HG03342 (cell line): Measurements from ENCODE around the gene DAPK3.
"Not testable (repeated sequence)": the region's sequence is repeated elsewhere in the genome, so short reads cannot be mapped to it uniquely, and the experiment has no call there.

ENCODE experiments used
- ATAC-seq: cut with Tn5 transposase; IDR thresholded peaks from one replicate; pipeline ENCODE4 v1.9.1; 2021; ENCODE audit warnings: mild to moderate bottlenecking, moderate library complexity; ENCODE audit not compliant: unreplicated experiment

DAPK3 gene

DNA sequence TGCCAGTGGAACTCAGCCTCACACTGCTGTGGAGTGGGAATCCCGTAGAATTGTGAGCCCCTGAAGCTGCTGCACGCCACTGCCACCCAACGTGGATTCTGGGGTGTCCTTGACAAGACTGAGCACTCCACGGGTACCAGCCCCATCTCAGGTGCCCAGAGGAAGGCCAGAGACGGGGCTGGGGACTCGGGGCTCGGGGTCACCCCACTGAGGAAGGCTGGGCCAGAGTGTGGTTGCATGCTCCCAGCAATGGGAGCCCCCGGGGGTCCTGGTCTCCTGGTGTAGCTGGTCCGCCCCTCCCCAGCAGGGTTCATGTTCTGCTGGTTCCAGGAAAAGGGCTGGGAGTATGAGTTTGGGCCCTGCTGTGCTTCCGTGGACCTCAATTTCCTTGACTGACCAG lies 15.2 kb downstream of the DAPK3 start:
- no peak for ATAC-seq

DNA sequence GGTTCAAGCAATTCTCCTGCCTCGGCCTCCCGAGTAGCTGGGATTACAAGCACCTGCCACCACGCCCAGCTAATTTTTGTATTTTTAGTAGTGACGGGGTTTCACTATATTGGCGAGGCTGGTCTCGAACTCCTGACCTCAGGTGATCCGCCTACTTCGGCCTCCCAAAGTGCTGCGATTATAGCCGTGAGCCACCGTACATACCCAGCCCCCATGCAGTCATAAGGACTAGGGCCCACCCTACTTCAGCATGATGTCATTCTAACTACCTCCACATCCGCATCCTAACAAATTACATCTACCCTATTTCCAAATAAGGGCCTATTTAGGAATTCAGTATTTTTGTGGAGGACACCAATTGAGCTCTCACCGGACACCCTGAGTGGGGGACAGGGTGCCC lies 15.6 kb downstream of the DAPK3 start:
- not testable (repeated sequence) for ATAC-seq

DNA sequence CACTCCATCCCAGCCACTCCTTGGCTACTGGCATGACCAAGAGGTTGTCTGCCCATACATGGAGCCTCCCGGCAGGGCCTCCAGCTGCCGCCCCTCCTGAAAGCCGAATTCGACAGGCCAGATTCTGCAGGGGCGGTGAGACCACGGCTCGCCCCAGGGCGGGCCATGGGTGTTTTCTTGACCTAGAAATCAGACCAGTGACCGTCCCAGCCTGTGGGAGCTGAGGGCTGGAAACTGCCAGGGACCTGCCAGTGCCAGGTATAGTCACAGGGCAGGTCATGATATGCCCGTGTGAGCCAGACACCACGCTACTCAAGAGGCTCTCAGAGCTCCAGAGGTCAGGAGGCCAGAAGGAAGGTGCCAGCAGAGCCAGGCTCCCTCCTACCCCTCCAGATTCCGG lies 16.8 kb downstream of the DAPK3 start:
- ATAC-seq: no peak

DNA sequence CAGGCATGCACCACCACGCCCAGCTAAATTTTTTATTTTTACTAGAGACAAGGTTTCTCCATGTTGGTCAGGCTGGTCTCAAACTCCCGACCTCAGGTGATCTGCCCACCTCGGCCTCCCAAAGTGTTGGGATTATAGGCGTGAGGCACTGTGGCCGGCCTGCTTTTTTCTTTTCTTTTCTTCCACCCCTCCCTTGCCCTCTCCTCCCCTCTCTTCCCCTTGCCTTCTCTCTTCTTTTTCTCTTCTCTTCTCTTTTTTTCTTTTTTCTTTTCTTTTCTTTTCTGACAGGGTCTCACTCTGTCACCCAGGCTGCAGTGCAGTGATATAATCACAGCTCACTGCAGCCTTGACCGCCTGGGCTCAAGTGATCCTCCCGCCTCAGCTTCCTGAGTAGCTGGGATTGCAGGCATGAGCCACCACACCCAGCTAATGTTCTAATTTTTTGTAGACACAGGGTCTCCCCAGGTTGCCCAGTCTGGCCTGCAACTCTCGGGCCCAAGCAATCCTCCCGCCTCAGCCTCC lies 18.1 kb downstream of the DAPK3 start:
- ATAC-seq: not testable (repeated sequence)

DNA sequence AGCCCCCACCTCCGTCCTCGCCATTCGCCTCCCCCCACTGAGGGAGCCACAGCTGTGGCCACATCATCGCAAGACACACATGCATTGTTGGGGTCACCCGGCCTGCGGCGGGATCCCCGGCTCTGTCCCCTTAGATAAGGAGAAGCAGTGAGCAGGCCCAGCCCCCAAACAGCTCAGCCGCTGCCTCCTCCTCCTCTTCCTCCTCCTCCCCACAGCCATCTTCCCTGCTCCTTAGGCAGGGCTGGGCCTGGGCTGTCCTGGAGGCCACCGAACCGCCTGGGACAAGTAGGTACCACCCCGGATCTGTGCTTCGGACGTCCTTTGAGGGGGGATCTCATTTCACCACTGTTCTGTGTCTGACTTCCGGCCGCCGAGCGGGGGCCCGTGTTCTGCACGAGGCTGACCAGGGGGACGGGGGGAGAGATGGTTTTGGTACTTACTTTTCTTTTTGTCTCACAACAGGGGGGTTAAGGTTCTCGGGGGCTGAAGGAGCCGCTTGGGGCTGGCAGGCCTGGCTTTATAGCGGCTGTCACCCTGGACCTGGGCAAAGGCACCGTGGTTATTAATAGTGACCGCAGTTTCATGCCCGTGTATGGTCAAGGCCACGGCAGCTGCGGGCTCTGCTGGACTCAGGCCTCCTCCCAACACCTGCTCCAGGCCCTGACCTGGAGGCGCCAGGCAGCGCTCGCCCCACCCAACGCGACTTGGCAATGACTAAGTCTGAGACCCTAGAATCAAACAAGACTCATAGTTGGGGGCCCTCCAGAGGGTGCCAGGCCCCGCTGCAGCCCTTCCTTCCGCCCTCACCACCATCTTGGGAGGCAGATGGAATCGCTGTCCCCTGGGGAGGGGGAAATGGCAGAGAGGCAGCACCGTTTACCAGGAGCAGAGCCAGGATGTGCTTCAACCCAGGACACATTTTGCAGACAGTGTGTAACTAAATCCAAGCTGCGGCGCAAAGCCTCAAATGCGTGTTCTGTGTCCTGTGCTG lies 19.7 kb downstream of the DAPK3 start:
- ATAC-seq: no peak

DNA sequence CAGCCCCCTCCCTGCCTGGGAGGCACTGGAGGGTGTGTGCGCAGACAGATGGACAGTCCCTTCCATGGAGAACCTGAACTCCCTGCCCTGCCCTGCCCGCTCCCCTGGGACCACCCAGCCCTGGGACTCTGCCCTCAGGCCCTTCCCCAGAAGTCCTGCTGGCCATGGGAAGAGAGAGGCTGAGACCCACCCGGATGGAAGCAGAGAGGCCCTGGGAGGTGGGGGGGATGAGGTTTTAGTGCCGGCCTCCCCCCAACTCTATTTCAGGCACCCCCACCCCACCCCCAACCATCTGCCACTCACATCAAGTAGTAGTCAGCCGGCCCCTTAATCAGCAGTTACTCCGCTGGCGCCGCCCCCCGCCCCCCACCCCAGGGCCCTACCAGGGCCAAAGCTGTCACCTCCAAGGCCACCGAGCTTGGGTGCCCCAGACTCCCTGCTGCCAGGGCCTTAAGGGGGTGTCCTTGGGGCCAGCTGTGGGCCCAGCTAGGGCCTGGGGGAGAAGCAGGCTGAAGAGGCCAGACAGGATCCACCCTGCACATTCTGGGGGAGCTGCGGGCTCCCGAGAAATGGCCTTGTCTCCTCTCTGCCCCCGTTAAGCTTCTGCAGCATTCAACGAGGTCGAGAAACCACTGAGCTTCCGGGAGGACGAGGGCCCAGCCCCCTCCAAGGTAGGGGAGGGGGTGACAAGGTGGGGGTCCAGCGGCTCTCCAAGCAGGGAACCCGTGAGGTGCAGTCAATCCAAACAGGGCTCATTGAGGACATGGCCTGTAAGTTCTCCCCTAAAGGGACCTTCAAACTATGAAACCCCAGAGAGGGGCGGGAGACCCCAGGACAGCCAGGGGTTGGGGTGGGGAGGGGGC lies 20.7 kb downstream of the DAPK3 start:
- ATAC-seq: no peak

DNA sequence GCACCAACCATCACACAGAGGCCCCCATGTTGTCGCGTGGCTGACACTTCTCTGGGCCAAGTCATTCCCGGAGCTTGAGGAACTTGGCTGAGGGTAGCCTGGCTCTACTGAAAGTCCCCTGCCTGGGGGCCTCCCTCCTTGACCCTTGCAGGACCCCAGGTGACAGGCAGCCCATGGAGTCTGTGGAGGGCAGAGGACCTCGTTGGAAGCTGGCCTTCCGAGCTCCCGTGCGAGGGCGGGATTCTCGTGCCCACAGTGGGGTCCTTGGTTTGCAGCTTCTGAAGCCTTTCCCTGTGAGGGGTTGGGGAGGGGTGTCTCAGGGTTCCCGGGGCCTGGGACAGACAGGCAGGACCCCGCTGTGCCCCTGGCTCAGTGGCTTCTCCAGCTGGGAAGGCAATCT lies 21.6 kb downstream of the DAPK3 start:
- ATAC-seq: no peak

DNA sequence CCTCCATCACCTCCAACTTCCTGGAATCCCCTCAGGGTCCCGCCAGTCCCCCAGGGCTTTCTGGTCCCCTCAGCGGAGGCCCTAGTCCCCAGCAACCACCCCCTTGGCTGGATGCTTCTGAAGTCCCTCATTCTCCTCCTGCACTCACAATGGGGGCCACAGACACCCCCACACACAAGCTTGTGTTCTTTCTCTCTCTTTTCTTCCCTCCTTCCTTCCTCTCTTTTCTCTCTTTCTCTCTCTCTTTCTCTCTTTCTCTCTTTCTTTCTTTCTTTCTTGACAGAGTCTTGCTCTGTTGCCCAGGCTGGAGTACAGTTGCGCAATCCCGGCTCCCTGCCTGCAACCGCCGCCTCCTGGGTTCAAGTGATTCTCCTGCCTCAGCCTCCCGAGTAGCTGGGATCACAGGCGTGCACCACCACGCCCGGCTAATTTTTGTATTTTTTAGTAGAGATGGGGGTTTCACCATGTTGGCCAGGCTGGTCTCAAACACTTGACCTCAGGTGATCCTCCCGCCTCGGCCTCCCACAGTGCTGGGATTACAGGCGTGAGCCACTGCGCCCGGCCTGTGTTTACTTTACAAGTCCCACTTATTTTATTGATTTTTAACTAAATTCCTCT lies 23.5 kb downstream of the DAPK3 start:
- not testable (repeated sequence) for ATAC-seq

DNA sequence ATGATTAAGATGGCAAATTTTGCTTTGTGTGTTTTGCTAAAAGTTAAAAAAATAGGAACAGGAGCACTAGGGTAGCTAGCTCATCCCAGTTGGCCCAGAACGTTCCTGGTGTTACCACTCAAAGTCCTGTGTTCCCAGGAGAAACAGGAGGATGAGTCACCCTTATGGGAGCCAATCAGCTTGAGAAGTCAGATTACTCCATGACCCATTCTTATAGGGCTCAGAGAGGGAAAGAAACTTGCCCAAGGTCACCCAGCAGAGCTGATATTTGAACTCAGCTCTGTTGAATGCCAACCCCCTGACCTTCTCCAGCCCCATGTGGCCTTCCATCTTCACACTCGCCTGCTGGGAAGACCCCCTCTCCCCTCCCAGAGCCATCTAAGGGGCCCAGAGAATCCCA lies 25.1 kb downstream of the DAPK3 start:
- ATAC-seq: no peak

DNA sequence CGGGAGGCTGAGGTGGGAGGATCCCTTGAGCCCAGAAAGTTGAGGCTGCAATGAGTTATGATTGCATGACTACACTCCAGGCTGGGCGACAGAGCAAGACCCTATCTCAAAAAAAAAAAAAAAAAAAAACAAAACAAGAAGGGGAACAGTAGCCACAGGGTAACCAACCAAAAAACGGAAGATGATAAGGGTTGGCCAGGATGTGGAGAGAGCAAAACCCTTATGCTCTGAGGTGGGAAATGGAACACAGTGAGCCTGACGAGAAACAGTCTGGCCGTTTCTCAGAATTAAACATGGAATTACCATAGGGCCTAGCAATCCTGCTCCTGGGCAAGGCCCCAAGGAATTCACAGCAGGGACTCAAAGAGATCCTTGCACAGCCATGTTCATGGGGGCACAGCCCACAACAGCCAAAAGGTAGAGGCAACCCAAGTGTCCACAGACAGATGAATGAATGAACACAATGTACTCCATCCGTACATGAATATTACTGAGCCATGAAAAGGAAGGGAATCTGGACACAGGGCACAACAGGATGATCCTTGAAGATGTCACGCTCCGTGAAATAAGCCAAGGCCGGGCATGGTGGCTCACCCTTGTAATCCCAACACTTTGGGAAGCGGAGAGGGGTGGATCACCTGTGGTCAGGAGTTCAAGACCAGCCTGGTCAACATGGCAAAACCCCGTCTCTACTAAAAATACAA lies 26.7 kb downstream of the DAPK3 start:
- ATAC-seq: no peak

DNA sequence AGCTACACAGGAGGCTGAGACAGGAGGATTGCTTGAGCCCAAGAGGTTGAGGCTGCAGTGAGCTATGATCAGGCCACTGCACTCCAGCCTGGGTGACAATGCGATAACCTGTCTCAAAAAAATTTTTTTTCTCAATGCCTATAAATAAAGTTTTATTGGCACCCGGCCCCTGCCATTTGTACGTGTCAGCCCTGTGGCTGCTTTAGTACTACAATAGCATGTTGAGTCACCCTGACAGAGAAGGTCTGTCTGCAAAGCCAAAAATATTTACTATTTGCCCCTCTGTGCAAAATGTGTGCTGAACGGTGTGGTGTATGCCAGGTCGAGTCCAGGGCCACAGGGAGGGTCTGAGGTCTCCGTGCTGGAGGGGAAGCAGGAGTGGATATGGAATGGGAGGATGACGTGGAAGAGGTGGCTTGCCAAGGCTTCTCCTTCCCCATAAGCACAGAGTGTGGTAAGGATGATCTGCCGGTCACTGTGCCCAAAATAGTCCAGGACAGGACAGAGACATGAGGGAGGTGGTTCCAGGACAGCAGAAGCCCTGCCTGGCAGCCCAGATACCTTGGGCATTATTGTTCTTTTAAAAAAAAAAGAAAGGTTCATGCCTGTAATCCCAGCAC lies 28.0 kb downstream of the DAPK3 start:
- no peak for ATAC-seq

DNA sequence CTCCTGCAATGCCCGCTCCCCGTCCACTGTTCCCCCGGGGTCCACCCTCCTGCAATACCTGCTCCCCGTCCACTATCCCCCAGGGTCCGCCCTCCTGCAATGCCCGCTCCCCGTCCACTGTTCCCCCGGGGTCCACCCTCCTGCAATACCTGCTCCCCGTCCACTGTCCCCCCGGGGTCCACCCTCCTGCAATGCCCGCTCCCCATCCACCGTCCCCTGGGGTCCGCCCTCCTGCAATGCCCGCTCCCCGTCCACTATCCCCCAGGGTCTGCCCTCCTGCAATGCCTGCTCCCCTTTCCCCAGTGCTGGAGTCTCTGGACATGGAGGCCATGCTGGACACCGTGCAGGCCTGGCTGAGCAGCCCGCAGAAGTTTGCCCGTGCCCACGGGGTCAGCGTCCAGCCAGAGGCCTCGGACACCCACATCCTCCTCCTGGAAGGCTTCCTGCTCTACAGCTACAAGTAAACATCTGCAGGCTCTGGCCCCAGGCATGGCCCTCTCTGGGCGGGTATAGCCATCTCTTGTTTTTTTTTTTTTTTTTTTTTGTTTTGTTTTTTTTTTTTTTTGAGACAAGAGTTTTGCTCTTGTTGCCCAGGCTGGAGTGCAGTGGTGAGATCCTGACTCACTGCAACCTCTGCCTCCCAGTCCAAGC lies 32.5 kb downstream of the DAPK3 start:
- ATAC-seq: not testable (repeated sequence)

DNA sequence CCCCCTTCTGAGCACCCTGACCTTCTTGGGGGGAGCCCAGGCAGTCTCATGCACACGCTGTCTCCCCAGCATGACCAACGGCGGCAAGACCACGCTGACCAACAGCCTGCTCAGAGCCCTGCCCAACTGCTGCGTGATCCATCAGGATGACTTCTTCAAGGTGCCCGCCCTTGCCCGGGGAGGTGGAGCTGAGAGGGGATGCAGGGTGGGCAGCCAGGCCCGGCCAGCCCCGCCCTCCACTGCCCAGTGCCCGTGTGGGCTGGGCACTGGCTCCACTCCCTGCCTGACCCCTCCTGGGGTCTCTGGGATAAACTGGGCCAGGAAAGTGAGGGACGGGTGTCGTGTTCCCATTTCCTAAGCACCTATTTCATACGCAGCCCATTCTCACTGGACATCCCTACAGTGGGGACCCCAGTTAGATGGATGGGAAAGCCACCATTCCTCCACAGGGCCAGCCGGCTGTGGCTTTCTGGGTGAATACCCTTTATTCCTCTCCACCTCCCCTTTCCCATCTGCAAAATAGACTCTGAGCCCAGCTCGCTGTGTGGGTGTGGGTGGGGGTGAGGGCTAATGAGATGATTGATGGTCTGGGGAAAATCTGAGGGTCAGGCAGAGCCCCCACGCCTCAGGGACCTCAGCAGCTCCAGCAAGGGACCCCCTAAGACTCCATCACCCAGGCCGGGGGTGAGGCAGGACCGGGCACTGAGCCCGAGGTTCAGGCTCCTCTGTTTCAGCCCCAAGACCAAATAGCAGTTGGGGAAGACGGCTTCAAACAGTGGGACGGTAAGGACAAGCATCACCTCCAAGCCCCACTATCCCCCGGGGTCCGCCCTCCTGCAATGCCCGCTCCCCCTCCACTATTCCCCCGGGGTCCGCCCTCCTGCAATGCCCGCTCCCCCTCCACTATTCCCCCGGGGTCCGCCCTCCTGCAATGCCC lies 34.1 kb downstream of the DAPK3 start:
- no peak for ATAC-seq

DNA sequence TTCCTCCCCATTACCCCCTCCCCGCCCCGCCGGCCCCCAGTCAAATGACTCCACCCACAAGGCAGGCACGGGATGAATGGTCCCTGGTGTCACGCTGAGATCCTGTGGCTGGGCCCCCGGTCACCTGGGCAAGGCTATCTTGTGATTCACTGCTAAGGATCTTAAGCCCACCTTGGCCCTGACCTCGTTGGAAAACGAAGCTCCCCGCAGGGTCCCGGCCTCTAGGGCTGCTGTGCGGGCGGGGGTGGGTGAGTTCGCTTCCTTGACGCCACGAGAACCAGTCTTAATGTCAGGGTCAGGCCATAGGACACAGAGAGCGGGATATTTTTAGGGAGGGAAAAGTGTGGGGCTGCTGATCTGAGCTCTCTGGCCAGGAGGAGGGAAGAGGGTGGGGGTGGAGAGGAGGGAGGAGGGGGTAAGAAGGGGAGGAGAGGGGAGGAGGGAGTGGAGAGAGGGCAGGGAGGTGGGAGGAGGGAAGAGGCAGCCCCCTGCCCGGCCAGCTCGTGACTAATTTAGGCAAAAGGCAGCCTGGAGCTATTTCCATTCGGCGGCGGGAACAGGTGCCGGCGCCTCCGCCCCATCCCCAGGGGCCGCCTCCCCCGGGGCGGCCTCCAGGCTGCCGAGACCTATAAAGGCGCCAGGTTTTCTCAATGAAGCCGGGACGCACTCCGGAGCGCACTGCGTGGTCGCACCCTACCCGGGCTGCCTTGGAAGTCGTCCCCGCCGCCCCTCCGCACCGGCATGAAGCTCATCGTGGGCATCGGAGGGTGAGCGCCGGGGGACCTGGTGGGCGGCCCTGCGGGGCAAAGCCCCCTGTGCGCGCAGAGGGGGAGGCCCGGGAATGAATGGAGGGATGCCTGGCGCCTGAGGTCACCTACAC lies 37.7 kb downstream of the DAPK3 start, which contains the start of gene NMRK2:
Gene NMRK2, plus strand, starts transcription at position 139 of the 880 bp plus-strand sequence. Its CDS starts 603 bp downstream, at position 742.
- no peak for ATAC-seq

DNA sequence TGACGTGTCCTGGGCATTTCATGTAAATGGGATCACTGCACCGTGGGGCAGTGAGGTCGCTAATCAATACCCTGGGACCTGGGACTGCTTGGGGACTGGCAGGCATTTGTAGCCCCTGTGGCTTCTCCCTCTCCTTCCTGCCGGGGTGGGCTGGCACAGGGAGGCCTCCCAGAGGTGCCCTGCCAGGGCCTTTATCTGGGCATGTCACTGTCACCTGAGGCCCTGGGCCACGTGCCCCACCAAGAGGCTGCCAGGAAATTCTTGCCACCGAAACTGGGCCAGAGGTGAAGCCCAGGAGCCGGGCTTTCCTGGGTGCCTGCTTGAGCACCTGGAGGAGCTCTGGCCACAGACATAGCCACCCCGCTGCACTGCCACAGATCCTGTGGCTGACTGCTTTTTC lies 39.9 kb downstream of the DAPK3 start:
- ATAC-seq: no peak

DNA sequence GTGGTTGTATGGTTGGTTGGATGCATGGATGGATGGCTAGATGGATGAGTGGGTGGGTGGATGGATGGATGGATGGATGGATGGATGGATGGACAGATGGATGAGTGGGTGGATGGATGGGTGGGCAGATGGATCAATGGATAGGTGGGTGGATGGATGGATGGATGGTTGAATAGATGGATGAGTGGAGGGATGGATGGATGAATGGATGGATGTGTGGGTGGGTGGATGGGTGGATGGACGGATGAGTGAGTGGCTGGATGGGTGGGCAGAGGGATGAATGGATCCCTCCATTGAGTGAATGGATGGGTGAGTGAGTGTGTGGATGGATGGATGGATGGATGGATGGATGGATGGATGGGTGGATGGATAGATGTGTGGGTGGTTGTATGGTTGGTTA lies 47.0 kb downstream of the DAPK3 start:
- no peak for ATAC-seq

DNA sequence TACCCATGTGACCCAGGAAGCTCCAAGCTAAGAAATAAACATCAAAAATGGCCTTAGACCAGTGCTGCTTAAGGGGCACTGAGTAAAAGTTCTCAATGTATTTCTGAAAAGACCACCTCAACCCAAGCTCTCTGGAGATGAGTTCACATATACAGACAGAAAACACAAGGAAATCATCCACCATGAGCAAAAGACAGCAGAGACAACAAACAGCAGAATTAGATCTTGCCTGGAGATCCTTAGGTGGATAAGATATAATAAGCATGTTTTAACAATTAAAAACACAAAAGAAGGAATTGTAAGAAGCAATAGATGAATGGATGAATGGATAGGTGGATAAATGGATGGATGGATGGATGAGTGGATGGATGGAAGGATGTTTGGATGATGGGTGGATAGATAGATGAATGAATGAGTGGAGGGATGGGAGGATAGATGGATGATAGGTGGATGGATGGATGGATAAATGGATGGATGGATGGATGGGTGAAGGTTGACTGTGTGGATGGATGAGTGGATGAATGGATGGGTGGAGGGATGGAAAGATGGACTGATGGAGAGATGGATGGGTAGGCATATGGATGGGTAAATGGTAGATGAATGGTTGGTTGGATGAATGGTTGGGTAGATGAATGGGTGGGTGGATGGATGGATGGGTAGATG lies 47.7 kb downstream of the DAPK3 start:
- no peak for ATAC-seq
